ENCODE results near the gene SPIRE2. TPM values are rescaled to one million over a fixed set of nuclear protein-coding genes. Genes with fewer than 3 reads are reported as not detected.

Gene SPIRE2
- total and polyA plus RNA-seq, 2 donors (not counting 1 experiment from before 2014, with no cell fraction given), result 0.98 to 2.0 TPM

GRCh38 chr16:89895482-89896250, 67.4 kb downstream of the SPIRE2 start:
- H3K79me2 ChIP-seq (ENCODE audit: control insufficient read depth, insufficient read depth, low read length), result peaks cover 26% of the 10 kb centered on the region
- no peaks in the 10 kb centered on the region for H3K9me3 ChIP-seq (ENCODE audit: control extremely low read depth in 1 of 3, control insufficient read depth in 2 of 3, insufficient read depth in 1 of 3, low read length in 2 of 3)
- no peaks in the 10 kb centered on the region for H3K27me3 ChIP-seq (replicated peaks in 1 of 4; ENCODE audit: control extremely low read depth in 1 of 4, control insufficient read depth in 3 of 4, insufficient read depth in 4 of 4, low read length in 3 of 4)
- no peak for DNase-seq
- peaks cover 80% of the 10 kb centered on the region for H4K20me1 ChIP-seq (ENCODE audit: control insufficient read depth, insufficient read depth, low read length, poor library complexity, severe bottlenecking)
- H3K4me3 ChIP-seq (ENCODE audit: control extremely low read depth in 1 of 5, extremely low read depth in 1 of 5, insufficient read depth in 1 of 5, low read depth in 2 of 5, low read length in 4 of 5), result no peak overlapping the region
- H2AFZ ChIP-seq (ENCODE audit: insufficient read depth, low read depth, low read length, poor library complexity, severe bottlenecking), result no peak overlapping the region
- POLR2A ChIA-PET, result no interaction called here
- CTCF ChIA-PET, result no interaction called here
- no peaks in the 10 kb centered on the region for H3K9me3 Mint-ChIP-seq (ENCODE audit: insufficient read depth)
- no peaks in the 10 kb centered on the region for H3K27me3 Mint-ChIP-seq
- TF ChIP-seq EZH2 (IDR thresholded peaks at IDR 0.05; ENCODE audit: borderline replicate concordance, insufficient read depth, low read depth, low read length, poor library complexity, severe bottlenecking) (no peak), CTCF (IDR thresholded peaks at IDR 0.05) (no peak)
- no peaks in the 10 kb centered on the region for H3K4me1 ChIP-seq (ENCODE audit: control insufficient read depth in 2 of 2, insufficient read depth in 2 of 2, low read length in 2 of 2)
- H3K27ac ChIP-seq (ENCODE audit: low read length in 2 of 2), result no peak overlapping the region
- H3K9ac ChIP-seq (ENCODE audit: low read length), result no peak overlapping the region
- intact Hi-C loops (cut with micrococcal nuclease), result no loop called here
- H3K4me2 ChIP-seq (replicated peaks; ENCODE audit: low read depth, low read length, poor library complexity, severe bottlenecking), result no peak overlapping the region
- WGBS (ENCODE audit: insufficient coverage), result 98% methylated on average over 25 of the region's 26 CpGs
- H3K36me3 ChIP-seq (replicated peaks in 1 of 2; ENCODE audit: control extremely low read depth in 1 of 2, control insufficient read depth in 1 of 2, extremely low read depth in 1 of 2, insufficient read depth in 2 of 2, low read length in 1 of 2), result peaks cover 2 to 88% of the 10 kb centered on the region in 2 experiments
- H3K4me1 Mint-ChIP-seq, result no peaks in the 10 kb centered on the region
- H3K4me3 Mint-ChIP-seq, result no peak overlapping the region
- ATAC-seq (ENCODE audit: low read depth), result no peak
- H3K27ac Mint-ChIP-seq, result no peak overlapping the region

- no peak overlapping the region for H3K4me2 ChIP-seq (replicated peaks; ENCODE audit: low read depth, low read length, poor library complexity, severe bottlenecking)
- Mint-ChIP-seq H3K4me3 (no peak overlapping the region), H3K4me1 (no peaks in the 10 kb centered on the region), H3K27ac (no peak overlapping the region), H3K9me3 (ENCODE audit: insufficient read depth) (no peaks in the 10 kb centered on the region), H3K27me3 (no peaks in the 10 kb centered on the region)
- peaks cover 2 to 78% of the 10 kb centered on the region in 2 experiments for H3K36me3 ChIP-seq (replicated peaks in 1 of 2; ENCODE audit: control extremely low read depth in 1 of 2, control insufficient read depth in 1 of 2, extremely low read depth in 1 of 2, insufficient read depth in 2 of 2, low read length in 1 of 2)
- no peaks in the 10 kb centered on the region for H3K4me1 ChIP-seq (ENCODE audit: control insufficient read depth in 2 of 2, insufficient read depth in 2 of 2, low read length in 2 of 2)
- ATAC-seq (ENCODE audit: low read depth) (no peak), DNase-seq (no peak)
- intact Hi-C loops (cut with micrococcal nuclease), result no loop called here
- peaks cover 18% of the 10 kb centered on the region for H3K79me2 ChIP-seq (ENCODE audit: control insufficient read depth, insufficient read depth, low read length)
- no peak overlapping the region for H2AFZ ChIP-seq (ENCODE audit: insufficient read depth, low read depth, low read length, poor library complexity, severe bottlenecking)
- ChIA-PET POLR2A (interaction anchor here (0.6 kb wide), 1 partner anchor 9 kb away, joined by 6 read pairs; no protein-coding TSS in a partner anchor), CTCF (interaction anchor here (1.2 kb wide), 1 partner anchor 13 kb away, joined by 3 read pairs; no protein-coding TSS in a partner anchor)
- 99% methylated on average over 9 of the region's 11 CpGs for WGBS (ENCODE audit: insufficient coverage)
- no peak overlapping the region for H3K27ac ChIP-seq (ENCODE audit: low read length in 2 of 2)
- TF ChIP-seq CTCF (IDR thresholded peaks at IDR 0.05) (no peak), EZH2 (IDR thresholded peaks at IDR 0.05; ENCODE audit: borderline replicate concordance, insufficient read depth, low read depth, low read length, poor library complexity, severe bottlenecking) (no peak)
- no peaks in the 10 kb centered on the region for H3K27me3 ChIP-seq (replicated peaks in 1 of 4; ENCODE audit: control extremely low read depth in 1 of 4, control insufficient read depth in 3 of 4, insufficient read depth in 4 of 4, low read length in 3 of 4)
- H3K4me3 ChIP-seq (ENCODE audit: control extremely low read depth in 1 of 5, extremely low read depth in 1 of 5, insufficient read depth in 1 of 5, low read depth in 2 of 5, low read length in 4 of 5), result no peak overlapping the region
- H3K9me3 ChIP-seq (ENCODE audit: control extremely low read depth in 1 of 3, control insufficient read depth in 2 of 3, insufficient read depth in 1 of 3, low read length in 2 of 3), result no peaks in the 10 kb centered on the region
- H3K9ac ChIP-seq (ENCODE audit: low read length), result no peak overlapping the region
- H4K20me1 ChIP-seq (ENCODE audit: control insufficient read depth, insufficient read depth, low read length, poor library complexity, severe bottlenecking), result peaks cover 70% of the 10 kb centered on the region
Measured at GRCh38 chr16:89897204-89897603, 68.9 kb downstream of the SPIRE2 start.
